ENCODE measurements around the gene FBXO36.
"Not testable (repeated sequence)": the region's sequence is repeated elsewhere in the genome, so short reads cannot be mapped to it uniquely, and the experiment has no call there.

Gene FBXO36, protein sequence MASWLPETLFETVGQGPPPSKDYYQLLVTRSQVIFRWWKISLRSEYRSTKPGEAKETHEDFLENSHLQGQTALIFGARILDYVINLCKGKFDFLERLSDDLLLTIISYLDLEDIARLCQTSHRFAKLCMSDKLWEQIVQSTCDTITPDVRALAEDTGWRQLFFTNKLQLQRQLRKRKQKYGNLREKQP

GRCh38 chr2:229922449-229923386 is at the start of gene FBXO36:
Gene FBXO36, plus strand, starts transcription at chr2:229922503. Its CDS starts 11 bp downstream, at chr2:229922514.
- no peak for DNase-seq (ENCODE audit: low read depth)

DNA sequence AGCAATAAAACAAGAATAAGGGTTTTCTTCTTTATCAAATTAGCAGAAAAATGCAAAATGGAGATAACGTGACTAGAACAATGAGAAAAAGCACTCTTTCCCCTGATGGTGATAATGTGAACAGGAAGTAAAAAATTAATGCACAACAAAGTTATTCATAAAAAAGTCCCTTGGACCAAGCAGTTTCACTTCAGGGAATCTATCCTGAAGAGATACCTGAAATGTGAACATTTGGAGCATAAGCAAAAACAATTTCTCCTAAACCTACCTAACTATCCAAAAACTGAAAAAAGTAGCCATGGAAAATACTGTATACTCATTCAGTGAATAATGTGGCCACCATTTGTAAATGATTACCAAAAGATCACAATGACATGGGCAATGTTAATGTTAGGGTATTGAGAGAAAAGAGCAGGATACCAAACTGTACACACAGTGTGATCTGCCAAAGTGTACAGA is 49.2 kb upstream of the FBXO36 start:
- DNase-seq (ENCODE audit: low read depth) = no peak

DNA sequence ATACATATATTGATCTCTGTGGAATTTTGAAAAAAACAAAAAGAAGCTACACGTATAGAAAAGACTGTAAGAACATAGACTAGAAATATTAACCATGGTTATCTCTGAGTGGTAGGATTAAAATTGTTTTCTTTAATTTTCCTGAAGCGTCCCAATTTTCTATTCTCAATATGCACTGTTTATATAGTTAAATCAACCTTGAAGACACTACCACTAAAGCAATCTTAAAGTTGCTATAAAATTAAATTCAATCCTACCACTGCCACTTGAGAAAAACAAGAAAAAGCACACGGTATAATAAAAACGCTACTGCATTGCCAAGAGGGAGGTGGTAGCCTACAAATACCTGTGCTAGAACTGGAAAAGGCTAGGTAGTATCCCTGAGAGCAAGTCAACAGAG is 47.7 kb upstream of the FBXO36 start:
- DNase-seq (ENCODE audit: low read depth) = no peak

DNA sequence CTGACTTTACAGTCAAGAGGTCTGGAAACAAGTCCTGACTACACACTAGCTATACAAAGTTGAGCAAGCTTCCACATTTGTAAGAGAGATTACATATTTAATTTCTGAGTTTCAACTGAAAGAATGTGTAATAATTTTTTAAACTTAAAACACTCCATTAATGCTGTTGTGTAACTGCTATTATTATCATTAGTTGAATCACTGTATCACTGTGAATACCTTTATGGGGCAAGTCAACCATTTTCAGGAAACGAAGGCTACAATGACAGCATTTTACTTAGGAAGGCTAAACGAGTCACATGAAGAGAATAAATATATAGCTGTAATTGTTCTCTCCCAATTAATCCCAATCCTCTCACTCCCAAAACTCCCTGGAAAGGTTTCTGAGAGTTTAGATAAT is 46.8 kb upstream of the FBXO36 start:
- no peak for DNase-seq (ENCODE audit: low read depth)

DNA sequence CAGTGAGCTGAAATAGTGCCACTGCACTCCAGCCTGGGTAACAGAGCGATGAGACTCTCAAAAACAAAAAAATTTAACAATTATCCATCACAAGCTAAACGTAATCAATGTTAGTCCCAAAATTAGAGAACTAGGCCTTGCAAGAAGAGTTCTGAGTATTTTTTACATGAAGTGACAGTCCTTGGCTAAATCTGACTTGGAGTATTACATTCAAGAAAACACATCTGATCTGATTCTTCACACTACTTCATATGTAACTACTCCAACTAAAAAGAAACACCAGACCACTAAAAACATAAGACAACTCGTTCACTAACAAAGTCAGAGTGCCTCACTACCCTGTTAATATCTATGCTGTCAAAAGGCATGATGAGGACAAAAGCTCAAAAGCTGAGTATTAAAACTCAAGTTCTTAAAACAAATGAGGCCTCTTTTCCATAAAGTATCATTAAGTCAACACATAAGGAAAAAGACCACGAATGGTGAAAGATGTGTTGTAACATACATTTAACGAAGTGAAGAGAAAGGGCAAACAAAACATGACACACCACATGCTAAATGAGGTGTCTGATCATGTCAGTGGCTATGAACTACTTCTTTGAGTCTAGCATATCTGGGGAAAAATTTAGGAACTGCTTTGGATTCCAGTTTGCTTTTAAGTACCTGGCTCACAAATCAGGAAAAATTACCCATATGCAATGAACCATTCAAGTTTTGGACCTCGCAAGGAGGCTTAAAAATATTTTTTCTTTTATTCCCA is 42.9 kb upstream of the FBXO36 start:
- DNase-seq (ENCODE audit: low read depth) = no peak

GRCh38 chr2:229880892-229881586 is 41.3 kb upstream of the FBXO36 start:
- no peak for DNase-seq (ENCODE audit: low read depth)

- no peak for DNase-seq (ENCODE audit: low read depth)
These were observed 39.7 kb upstream of the FBXO36 start for GRCh38 chr2:229882583-229882982.

DNA sequence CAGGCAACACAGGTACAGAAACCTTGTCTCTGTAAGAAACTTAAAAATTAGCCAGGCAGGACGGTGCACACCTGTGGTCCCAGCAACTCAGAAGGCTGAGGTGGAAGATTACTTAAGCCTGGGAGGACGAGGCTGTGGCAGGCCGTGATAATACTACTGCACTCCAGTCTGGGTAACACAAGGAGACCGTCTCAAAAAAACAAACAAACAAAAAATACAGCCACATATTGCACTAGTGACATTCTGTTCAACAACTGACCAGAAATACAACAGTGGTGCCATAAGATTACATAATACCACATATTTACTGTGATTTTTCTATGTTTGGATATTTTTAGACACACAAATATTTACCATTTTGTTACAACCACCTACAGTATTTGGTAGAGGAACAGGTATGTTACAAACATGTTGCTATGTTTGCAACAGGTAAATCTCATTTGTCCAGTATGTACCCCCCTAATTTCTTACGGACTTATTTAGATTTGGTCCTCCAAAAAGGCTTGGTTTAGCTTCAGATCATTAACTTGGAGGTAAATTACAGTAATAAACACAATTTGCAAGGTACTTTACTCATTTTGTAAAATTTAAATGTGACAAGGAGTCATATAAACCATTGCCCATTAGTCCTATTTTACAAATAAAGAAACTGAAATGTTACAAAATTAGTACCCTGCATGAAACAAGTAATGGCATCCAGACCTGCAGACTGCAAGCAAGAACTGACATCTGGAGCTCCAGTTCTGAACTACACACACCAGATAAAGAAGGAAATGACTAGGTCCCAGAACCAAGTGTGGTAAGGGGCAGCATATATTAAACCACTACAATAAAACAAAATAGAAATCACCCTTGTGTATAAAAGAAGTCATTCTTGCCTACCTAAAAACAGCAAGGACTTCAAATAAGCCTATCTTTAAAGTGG is 37.3 kb upstream of the FBXO36 start:
- DNase-seq (ENCODE audit: low read depth) = no peak

GRCh38 chr2:229887441-229887840 is 34.9 kb upstream of the FBXO36 start:
- no peak for DNase-seq (ENCODE audit: low read depth)

DNA sequence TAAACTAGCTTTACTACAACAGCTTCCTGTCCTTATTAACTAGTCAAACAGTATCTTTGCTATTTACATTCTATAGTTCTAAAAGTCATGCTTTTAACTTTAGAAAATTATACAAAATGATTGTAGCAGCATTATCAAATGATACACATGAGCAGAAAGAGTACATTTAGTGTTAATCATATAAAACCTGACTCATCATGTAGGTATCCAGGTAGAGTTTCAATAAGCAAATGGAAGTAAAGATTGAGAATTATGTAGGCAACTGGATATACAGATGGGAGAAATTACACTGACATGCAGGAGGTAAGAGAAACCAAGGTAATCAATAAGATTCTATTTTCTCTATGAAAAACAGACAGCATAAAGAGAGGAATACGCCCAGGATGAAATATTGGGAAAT is 34.3 kb upstream of the FBXO36 start:
- no peak for DNase-seq (ENCODE audit: low read depth)

DNA sequence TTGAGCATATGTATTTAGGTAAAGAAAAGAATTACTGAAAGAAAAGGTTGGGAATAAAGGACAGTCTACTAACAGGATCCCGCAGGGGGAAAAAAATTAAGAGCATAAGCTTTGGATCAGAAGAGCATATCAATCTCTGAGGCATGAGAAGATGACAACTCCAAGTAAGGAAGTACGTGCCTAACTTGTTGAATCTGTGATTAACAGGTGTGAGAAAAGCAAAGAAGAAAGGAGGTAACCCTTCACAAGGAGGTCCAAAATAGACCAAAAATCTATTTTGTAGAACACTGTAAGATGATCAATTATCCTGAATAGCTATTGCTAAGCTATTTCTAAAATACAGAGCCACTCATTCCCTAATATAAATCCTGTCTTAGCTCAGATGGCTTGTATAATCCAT is 33.3 kb upstream of the FBXO36 start:
- DNase-seq (ENCODE audit: low read depth) = no peak

- no peak for DNase-seq (ENCODE audit: low read depth)
These were observed 25.4 kb upstream of the FBXO36 start for GRCh38 chr2:229896857-229897256.

- no peak for DNase-seq (ENCODE audit: low read depth)
These were observed 22.7 kb upstream of the FBXO36 start for GRCh38 chr2:229899604-229900003.

GRCh38 chr2:229900012-229900411 is 22.3 kb upstream of the FBXO36 start:
- no peak for DNase-seq (ENCODE audit: low read depth)

GRCh38 chr2:229900514-229900913 is 21.8 kb upstream of the FBXO36 start:
- DNase-seq (ENCODE audit: low read depth) = not testable (repeated sequence)

GRCh38 chr2:229901819-229902218 is 20.5 kb upstream of the FBXO36 start:
- DNase-seq (ENCODE audit: low read depth) = peak; percentile 36

GRCh38 chr2:229903037-229903436 is 19.3 kb upstream of the FBXO36 start:
- no peak for DNase-seq (ENCODE audit: low read depth)

GRCh38 chr2:229905601-229906000 is 16.7 kb upstream of the FBXO36 start:
- no peak for DNase-seq (ENCODE audit: low read depth)

- no peak for DNase-seq (ENCODE audit: low read depth)
These were observed 13.2 kb upstream of the FBXO36 start for GRCh38 chr2:229909090-229909489.

GRCh38 chr2:229910147-229910831 is 12.0 kb upstream of the FBXO36 start:
- no peak for DNase-seq (ENCODE audit: low read depth)

Measured in GM04503 (cell line).